Stomach (tissue), 9 donors: ENCODE results near the gene PTCSC3. TPM values are rescaled to one million over a fixed set of nuclear protein-coding genes. Genes with fewer than 3 reads are reported as not detected.

Experiments used
- DNase-seq, 2 donors: peaks; one replicate each; pipeline versions ENCODE4 v3.0.0 to v3.0.0-alpha.2; 2013 to 2019
- H3K27ac ChIP-seq, 5 donors: fragments of 200-600 bp in 4 of 5; sonication (generic) in 4 of 5; one replicate each; pipeline ENCODE4 v1.5.1; 2013 to 2019; ENCODE audit warnings: mild to moderate bottlenecking in 1 of 5, moderate library complexity in 1 of 5
- H3K27me3 ChIP-seq, 3 donors: fragments of 200-600 bp; sonication (generic); one replicate each; pipeline ENCODE4 v1.5.1; 2017 to 2019; ENCODE audit warnings: mixed run types in 1 of 3
- H3K36me3 ChIP-seq, 4 donors: fragments of 200-600 bp; sonication (generic); 1 replicate in 3 of 4; 2 replicates in 1 of 4; pipeline ENCODE4 v1.5.1; 2016 to 2019
- H3K4me1 ChIP-seq, 4 donors: fragments of 200-600 bp; sonication (generic); one replicate each; pipeline ENCODE4 v1.5.1; 2016 to 2019
- H3K4me3 ChIP-seq, 4 donors: fragments of 200-600 bp; sonication (generic) in 3 of 4; one replicate each; pipeline ENCODE4 v1.5.1; 2016 to 2019; ENCODE audit warnings: mild to moderate bottlenecking in 1 of 4
- H3K9me3 ChIP-seq, 4 donors: fragments of 200-600 bp; sonication (generic); one replicate each; pipeline ENCODE4 v1.5.1; 2016 to 2019
- EP300 ChIP-seq: sonication (generic); formaldehyde crosslinking; IDR thresholded peaks from one replicate; pipeline ENCODE4 v1.6.1; 2017; ENCODE audit warnings: antibody characterized with exemption
- POLR2A ChIP-seq, 4 donors: fragments of 450-650 bp; IDR thresholded peaks; one replicate each; pipeline ENCODE4 v1.6.1; 2016; ENCODE audit warnings: antibody characterized with exemption in 4 of 4, control low read depth in 2 of 4, mild to moderate bottlenecking in 1 of 4, moderate library complexity in 1 of 4
- POLR2AphosphoS5 ChIP-seq, 3 donors: sonication (generic); formaldehyde crosslinking; IDR thresholded peaks; one replicate each; pipeline ENCODE4 v1.6.1; 2016; ENCODE audit warnings: antibody characterized with exemption in 3 of 3
- WGBS, 5 donors: extraction: QIAGEN DNeasy Blood & Tissue Kit in 3 of 5; methylation state at CpG; one replicate each; pipeline versions ENCODE4 v1.1.5 to v1.1.7; 2013 to 2018; 5-methylcytosine and 5-hydroxymethylcytosine counted together
- intact Hi-C: fragments of 100-400 bp; cut with DNase I; formaldehyde crosslinking; loops from one replicate; pipeline ENCODE4 v1.15.1; 2023; ENCODE audit warnings: low total_unique reads
- polyA plus RNA-seq, 3 donors: library from polyadenylated mRNA; stranded (reverse); fragments of 200-250 nt; gene quantifications; one replicate each; pipeline ENCODE4 v1.2.3, GENCODE V29; 2013
- total RNA-seq, 5 donors: library from RNA; depleted of rRNA; stranded (reverse); fragments of >200 nt; gene quantifications; one replicate each; pipeline versions ENCODE4 v1.1.0 to v1.2.3, GENCODE V29; 2014 to 2016
- TF ChIP-seq, protein P1 (sequence below), 7 experiments: fragments of 450-650 bp in 4 of 7; fragments of 200-600 bp in 3 of 7; sonication (generic) in 3 of 7; IDR thresholded peaks; one replicate each; pipeline ENCODE4 v1.5.1; 2016 to 2019; ENCODE audit warnings: antibody characterized with exemption in 7 of 7, control low read depth in 2 of 7, mild to moderate bottlenecking in 1 of 7
- donor health status: healthy with polysubstance abuse.
- donor health status: Bipolar disorder and iron deficiency.
- donor health status: healthy.

PTCSC3 gene
- total and polyA plus RNA-seq, 8 donors = 0.65 TPM; not detected in 7

DNA sequence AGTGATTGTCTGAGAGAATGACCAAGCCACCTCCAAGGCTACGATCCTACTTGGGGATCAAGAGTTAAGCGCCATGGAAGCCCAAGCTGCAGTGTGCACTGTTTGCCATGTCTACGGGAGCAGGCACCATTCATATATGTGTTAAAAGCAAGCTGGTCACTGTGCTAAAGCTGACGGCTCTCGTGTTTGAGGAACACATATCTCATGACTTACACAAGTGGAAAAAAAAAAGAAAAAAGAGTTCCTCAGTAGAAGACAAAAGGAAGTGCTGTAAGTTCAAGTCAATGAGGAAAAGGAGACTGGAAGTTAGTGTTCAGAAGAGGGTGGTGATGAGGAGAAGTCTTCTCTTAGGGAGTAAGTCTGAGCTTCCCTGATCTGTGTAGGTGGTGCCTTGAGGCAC is 4.9 kb upstream of the PTCSC3 start:
- Histone ChIP-seq H3K27ac (no peak overlapping the region), H3K4me3 (no peak overlapping the region), H3K4me1 (no peaks in the 10 kb centered on the region), H3K27me3 (no peaks in the 10 kb centered on the region), H3K9me3 (no peaks in the 10 kb centered on the region), H3K36me3 (no peaks in the 10 kb centered on the region)
- intact Hi-C loops = no loop called here
- DNase-seq = no peak
- 50 to 64% (median 61%) methylated on average over 5 of the region's 5 CpGs for WGBS, 5 donors
- TF ChIP-seq, protein P1, sequence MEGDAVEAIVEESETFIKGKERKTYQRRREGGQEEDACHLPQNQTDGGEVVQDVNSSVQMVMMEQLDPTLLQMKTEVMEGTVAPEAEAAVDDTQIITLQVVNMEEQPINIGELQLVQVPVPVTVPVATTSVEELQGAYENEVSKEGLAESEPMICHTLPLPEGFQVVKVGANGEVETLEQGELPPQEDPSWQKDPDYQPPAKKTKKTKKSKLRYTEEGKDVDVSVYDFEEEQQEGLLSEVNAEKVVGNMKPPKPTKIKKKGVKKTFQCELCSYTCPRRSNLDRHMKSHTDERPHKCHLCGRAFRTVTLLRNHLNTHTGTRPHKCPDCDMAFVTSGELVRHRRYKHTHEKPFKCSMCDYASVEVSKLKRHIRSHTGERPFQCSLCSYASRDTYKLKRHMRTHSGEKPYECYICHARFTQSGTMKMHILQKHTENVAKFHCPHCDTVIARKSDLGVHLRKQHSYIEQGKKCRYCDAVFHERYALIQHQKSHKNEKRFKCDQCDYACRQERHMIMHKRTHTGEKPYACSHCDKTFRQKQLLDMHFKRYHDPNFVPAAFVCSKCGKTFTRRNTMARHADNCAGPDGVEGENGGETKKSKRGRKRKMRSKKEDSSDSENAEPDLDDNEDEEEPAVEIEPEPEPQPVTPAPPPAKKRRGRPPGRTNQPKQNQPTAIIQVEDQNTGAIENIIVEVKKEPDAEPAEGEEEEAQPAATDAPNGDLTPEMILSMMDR (IDR thresholded peaks at IDR 0.05) = no peak
- TF ChIP-seq EP300 (no peak), POLR2AphosphoS5 (IDR thresholded peaks at IDR 0.05) (no peak), POLR2A (IDR thresholded peaks at IDR 0.05) (no peak)

DNA sequence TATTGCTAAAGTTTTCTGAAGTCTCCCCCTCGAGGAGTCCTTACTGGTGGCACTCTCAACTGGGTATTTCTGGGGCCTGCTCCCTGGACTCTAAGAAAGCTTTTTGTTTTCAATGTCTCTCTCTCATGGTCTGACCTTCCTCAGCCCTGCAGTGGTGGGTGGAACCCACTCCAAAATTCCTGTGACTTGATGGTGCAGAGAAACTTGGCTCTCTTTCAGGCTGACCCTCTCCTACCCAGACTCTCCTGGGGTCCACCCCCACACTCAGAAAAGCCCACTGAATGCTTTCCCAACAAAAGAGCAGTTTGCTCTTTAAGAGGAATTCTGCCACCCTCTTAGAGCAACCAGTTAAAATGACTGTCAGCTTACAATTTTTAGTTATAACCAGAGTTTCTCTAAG is 967 bp upstream of the PTCSC3 start:
- no peak overlapping the region for H3K4me3 ChIP-seq
- DNase-seq = no peak
- no peaks in the 10 kb centered on the region for H3K27me3 ChIP-seq
- intact Hi-C loops = no loop called here
- no peak overlapping the region for H3K27ac ChIP-seq
- TF ChIP-seq, protein P1 (IDR thresholded peaks at IDR 0.05) = no peak
- no peaks in the 10 kb centered on the region for H3K36me3 ChIP-seq
- WGBS, 5 donors = 39 to 82% (median 63%) methylated on average over 1 of the region's 1 CpG
- no peaks in the 10 kb centered on the region for H3K9me3 ChIP-seq
- no peaks in the 10 kb centered on the region for H3K4me1 ChIP-seq

DNA sequence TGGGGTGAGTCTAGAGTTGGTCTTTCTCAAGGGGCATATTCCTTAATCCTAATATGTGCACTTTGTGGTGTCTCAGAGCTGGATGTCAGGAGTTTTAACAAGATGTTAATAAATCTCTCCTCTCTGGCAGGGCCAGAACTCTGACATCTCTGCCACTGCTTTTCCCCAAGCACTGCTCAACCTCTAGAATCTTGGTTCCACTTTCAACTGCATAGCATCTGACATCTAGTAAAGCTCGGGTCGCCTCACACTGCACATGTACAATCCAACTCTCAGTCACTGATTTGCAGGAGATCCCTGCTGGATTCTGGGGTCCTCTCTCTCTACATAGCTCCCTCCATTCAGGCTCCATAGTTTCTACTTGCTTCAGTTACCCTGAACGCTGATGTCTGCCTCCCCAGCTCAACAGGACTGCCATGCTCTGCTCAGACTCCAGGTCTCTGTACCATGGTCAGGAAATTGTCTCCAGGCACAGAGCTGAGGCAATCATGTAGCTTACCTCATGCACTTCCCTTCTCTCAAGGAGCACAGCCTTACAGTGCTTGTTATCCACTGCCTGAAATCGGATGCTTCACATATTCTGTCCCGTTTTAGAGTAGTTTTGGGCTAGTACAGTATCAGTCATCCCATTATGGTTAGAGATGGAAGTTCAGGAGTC is 1.6 kb downstream of the PTCSC3 start:
- intact Hi-C loops = no loop called here
- Histone ChIP-seq H3K27me3 (no peaks in the 10 kb centered on the region), H3K27ac (no peak overlapping the region), H3K36me3 (no peaks in the 10 kb centered on the region), H3K9me3 (no peaks in the 10 kb centered on the region), H3K4me1 (no peaks in the 10 kb centered on the region), H3K4me3 (no peak overlapping the region)
- no peak for DNase-seq
- TF ChIP-seq POLR2A (IDR thresholded peaks at IDR 0.05) (no peak), EP300 (no peak), POLR2AphosphoS5 (IDR thresholded peaks at IDR 0.05) (no peak)
- TF ChIP-seq, protein P1 (IDR thresholded peaks at IDR 0.05) = no peak
- WGBS, 5 donors = 86 to 95% (median 89%) methylated on average over 5 of the region's 5 CpGs

DNA sequence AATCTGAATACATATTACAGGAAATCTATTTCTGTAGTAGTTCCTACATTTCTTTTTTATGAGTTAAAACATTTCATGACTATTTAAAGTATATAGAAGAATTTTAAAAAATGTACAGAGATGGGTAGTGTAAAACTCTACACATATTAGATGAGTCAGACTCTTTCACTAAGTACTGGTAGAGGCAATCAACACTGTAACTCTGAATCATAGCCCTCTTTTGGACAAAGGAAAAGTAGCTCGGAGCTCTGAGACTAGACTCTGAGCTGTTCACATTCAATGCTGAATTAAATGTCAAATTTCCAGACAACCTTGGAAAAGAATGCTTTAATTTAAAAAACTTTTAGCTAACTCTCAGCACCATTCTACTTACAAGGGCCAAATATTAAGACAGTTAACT is 3.4 kb downstream of the PTCSC3 start:
- Histone ChIP-seq H3K27ac (no peak overlapping the region), H3K27me3 (no peaks in the 10 kb centered on the region), H3K36me3 (no peaks in the 10 kb centered on the region), H3K4me1 (no peaks in the 10 kb centered on the region), H3K4me3 (no peak overlapping the region), H3K9me3 (no peaks in the 10 kb centered on the region)
- 44 to 77% (median 68%) methylated on average over 1 of the region's 1 CpG for WGBS, 5 donors
- TF ChIP-seq POLR2A (IDR thresholded peaks at IDR 0.05) = no peak
- TF ChIP-seq, protein P1 (IDR thresholded peaks at IDR 0.05) = no peak
- no peak for TF ChIP-seq POLR2AphosphoS5 (IDR thresholded peaks at IDR 0.05)
- no peak for TF ChIP-seq EP300
- DNase-seq = no peak
- intact Hi-C loops = no loop called here
